ENCODE results near the gene FBXO28.
"Not testable (repeated sequence)": the region's sequence is repeated elsewhere in the genome, so short reads cannot be mapped to it uniquely, and the experiment has no call there.

The FBXO28 gene, protein sequence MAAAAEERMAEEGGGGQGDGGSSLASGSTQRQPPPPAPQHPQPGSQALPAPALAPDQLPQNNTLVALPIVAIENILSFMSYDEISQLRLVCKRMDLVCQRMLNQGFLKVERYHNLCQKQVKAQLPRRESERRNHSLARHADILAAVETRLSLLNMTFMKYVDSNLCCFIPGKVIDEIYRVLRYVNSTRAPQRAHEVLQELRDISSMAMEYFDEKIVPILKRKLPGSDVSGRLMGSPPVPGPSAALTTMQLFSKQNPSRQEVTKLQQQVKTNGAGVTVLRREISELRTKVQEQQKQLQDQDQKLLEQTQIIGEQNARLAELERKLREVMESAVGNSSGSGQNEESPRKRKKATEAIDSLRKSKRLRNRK

DNA sequence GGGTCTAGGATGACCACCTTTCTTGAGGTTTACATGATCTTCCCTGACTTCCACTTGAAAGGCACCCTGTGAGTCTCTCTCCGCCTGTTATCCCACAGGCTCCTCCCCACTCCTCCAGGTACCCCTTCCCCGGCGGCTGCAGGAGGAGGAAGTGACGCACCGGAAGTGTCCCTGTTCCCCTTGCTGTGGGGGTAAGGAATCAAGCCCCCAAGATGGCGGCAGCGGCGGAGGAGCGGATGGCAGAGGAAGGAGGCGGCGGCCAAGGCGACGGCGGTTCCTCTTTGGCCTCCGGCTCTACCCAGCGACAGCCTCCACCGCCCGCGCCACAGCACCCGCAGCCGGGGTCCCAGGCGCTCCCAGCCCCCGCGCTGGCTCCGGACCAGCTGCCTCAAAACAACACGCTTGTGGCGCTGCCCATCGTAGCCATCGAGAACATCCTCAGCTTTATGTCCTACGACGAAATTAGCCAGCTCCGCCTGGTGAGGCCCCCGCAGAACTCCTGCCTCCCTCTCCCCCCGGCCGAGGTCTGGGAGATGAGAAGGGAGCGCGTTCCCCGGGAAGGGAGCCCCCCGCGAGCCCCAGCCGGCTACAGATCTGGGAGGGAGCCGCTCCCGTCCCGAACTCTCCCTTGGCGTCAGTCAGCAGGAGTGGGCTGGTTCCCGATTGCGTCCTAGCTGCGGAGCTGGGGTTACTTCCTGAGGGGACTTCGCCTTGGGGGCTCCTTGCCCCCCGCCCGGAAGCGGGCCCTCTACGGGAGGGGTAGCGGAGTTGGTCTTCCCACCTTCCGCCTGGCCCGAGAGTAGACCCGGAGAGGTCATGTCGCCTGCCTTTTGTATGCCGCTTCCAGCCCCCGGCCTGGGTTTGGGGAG is at the start of gene FBXO28:
TSS of gene FBXO28 (plus strand) at position 194 of the 869 bp plus-strand sequence. CDS start at position 213, 19 bp downstream.
- DNase-seq = peak; percentile 77 to 93

DNA sequence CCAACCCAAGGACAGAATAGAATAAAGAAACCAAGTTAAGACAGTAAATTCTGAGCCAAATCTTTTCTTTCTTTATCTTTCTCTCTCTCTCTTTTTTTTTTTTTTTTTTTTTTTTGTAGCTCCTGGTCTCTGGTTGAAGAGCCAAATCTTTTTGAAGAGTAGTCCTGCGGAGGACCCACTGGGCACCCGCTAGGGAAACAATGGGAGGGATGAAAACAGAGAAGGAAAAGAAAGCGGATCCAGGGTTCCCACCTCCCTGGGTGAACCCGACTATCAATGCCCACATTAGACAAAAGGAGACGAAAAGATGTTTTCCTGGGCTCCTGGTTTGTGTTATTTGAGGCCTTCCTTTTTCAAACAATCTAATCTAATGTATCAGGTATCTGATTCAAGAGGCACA is 49.8 kb upstream of the FBXO28 start:
- DNase-seq = no peak

- no peak for DNase-seq
These were observed 48.5 kb upstream of the FBXO28 start for GRCh38 chr1:224065455-224065854.

GRCh38 chr1:224067207-224067606 is 46.7 kb upstream of the FBXO28 start:
- DNase-seq = no peak

GRCh38 chr1:224067621-224068457 is 46.1 kb upstream of the FBXO28 start:
- DNase-seq = no peak

- no peak for DNase-seq
These were observed 45.3 kb upstream of the FBXO28 start for GRCh38 chr1:224068458-224069072.

DNA sequence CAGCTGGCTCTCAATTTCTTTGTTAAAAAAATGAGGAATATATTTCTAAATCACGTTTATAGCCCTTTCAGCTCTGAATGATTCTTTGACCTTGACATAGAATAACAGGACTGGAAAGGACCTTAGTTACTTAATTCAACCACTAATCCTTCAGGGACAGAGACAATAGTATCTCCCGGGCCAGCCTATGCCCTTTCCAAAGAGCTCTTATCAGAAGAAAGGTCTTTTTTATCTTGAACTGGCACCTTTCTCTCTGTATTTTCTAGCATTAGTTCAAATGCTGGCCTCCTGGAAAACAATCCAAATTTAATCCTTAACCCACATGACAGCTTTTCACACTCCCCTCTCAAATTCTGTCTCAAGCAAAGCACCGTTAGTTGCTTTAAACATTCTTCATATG is 44.8 kb upstream of the FBXO28 start:
- no peak for DNase-seq

DNA sequence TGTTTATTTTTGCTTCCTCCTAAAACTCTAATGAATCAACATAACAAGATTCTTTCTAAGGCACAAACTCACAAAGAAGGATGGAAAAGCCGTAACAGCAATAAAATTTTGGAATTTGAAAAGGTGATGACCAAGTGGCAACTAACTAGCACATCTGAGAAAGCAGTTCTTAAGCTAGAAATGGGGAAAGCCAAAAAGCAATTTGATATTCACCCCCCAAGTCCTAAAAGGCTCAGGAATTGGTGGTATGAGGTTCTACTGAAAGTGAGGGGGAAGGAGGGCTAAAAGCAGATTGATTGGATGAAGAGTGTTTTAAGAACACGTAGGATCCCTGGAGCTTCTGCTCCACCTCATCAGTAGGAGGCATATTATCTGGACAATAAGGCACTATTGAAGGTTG is 43.4 kb upstream of the FBXO28 start:
- no peak for DNase-seq

GRCh38 chr1:224076407-224076806 is 37.5 kb upstream of the FBXO28 start:
- DNase-seq = no peak

DNA sequence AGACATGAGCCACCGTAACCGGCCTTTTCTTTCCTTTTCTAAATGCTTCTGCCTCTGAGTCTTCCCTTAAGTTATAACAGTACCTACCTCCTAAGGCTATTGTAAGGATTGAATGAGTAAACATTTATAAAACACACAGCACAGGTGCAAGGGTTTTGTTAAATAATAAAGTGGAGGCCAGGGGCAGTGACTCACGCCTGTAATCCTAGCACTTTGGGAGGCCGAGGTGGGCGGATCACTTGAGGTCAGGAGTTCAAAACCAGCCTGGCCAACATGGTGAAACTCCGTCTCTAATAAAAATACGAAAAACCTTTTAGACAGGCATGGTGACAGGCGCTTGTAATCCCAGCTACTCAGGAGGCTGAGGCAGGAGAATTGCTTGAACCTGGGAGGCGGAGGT is 34.3 kb upstream of the FBXO28 start:
- not testable (repeated sequence) for DNase-seq

- DNase-seq = no peak
These were observed 33.7 kb upstream of the FBXO28 start for GRCh38 chr1:224080115-224080774.

DNA sequence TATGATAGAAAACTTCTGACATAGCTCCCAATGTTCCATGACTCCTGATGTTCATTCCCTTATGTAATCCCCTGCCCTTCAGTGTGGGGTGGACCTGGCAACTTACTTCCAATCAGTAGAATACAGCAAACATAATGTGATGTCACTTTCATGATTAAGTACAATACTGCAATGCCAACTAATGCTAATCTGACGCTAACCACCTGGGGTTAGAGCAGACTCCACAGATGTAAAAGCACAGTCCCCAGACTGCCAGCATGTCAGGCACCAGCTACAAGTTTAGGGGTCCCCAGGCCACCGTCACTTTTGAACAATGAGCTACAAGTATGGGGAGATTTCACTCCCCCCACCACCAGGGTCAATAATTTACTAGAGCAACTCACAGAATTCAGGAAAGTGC is 32.3 kb upstream of the FBXO28 start:
- no peak for DNase-seq

GRCh38 chr1:224082146-224082545 is 31.8 kb upstream of the FBXO28 start:
- DNase-seq = no peak

DNA sequence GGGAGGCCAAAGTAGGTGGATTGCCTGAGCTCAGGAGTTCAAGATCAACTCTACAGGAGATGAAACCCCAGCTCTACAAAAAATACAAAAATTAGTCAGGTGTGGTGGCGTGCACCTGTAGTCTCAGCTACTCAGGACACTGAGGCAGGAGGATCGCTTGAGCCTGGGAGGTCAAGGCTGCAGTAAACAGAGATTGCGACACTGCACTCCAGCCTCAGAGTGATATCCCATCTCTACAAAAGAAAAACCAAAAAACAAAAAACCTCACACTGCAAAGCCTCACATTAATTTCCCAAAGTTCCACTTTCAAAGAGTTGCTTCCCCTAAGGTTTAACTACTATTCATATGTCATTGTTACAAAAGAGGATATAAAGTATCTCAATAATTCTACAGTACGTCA is 29.0 kb upstream of the FBXO28 start:
- DNase-seq = no peak

DNA sequence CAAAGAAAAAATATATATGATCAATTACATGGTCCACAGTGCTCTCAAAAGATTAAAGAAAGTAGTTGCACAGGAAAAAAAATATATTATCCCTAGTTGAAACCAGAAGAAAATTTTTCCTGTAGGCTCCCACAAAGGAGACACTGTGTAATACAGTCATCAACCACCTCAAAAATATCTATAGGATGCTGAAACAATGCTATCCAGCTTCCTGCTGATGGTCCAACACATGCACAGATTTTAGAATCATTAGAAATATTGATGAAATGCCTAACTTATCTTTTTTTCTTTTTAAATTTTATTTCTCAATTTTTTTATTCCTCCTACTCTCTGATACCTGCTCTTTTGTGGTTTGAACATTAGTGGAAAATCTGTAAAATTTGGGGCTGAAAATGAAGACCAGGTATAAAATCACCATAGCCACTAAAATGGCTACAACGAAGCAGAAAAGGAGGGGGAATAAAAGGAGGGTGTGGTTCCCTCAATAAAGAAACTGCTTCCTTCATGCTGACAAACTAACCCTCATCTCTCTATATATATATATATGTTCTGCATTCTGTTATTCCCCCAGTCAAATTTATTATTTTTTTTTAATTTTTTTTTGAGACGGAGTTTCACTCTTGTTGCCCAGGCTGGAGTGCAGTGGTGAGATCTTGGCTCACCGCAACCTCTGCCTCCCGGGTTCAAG is 28.3 kb upstream of the FBXO28 start:
- DNase-seq = no peak

GRCh38 chr1:224087286-224087794 is 26.6 kb upstream of the FBXO28 start:
- DNase-seq = no peak

GRCh38 chr1:224089583-224089982 is 24.3 kb upstream of the FBXO28 start:
- no peak for DNase-seq

DNA sequence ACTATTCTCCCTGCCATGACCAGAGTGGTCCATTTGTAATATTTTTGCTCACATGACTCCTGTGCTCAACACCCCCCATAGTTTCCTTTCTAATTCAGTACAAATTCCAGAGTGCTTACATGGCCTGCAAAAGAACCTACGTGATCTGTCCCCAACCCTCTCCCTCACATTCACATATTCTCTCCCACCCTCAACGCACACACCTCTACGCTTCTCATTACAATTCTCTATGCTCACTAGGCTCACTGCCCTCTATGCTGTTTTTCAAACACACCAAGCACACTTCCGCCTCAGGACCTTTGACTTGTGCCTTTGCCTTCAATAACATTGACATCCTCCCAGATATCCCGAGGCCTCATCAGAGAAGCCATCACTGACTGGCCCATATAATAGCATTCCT is 23.8 kb upstream of the FBXO28 start:
- DNase-seq = no peak

DNA sequence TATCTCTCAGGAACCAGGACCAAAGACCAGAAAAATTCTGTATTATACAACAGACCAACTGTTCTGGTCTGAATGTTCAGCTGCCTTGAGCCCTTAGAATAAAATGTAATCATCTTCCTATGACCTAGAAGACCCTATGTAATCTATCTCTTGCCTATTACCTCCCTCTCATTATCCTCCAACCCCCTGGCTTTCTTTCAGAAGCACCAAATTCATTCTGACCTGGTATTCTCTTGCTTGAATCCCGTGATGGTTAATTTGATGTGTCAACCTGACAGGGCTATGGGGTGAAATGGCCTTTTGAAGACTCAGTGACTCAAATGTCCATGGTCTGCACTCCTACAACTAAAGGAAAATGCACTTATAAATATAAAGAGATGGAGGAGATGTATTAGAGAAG is 21.8 kb upstream of the FBXO28 start:
- no peak for DNase-seq

DNA sequence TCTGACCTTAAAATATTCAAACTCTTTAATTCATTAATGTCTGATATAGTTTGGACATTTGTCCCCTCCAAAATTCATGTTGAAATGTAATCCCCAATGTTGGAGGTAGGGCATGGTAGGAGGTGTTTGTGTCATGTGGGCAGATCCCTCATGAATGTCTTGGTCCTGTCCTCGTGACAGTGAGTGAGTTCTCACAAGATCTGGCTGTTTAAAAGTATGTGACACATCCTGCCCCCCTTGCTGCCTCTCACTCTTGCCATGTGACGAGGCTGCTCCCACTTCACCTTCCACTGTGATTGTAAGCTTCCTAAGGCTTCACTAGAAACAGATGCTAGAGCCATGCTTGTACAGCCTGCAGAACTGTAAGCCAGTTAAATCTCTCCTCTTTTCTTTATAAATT is 21.3 kb upstream of the FBXO28 start:
- no peak for DNase-seq

GRCh38 chr1:224095339-224095738 is 18.6 kb upstream of the FBXO28 start:
- no peak for DNase-seq
